ENCODE data around the gene ACP2. TPM values are rescaled to one million over a fixed set of nuclear protein-coding genes. Genes with fewer than 3 reads are reported as not detected.

Gene ACP2
- total and polyA plus RNA-seq, 4 donors, result 40.6 to 74.7 (median 60.8) TPM

DNA sequence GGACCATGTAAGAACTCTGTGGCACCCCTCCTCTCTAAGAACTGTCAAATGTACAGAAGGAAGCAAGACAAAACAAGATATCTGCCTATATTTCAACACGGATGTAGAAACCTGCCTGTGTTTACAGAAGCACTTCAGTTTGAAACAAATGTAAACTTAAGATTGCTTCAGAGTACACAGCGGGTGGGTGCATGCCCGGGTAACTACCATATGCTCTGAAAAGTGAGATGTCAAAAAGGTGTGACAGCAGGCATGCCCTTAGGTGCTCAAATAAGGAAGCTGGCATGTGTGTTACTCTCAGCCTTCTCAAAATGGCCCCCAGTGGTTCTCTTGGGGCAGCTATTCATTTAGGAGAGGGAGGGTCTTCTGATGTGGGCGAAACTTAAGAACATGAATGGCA lies 5.2 kb downstream of the ACP2 start:
- 56 to 74% methylated on average over 4 of the region's 4 CpGs for WGBS, 2 donors
- H3K4me1 ChIP-seq (ENCODE audit: control insufficient read depth in 5 of 5, insufficient read depth in 5 of 5, low read length in 5 of 5), result peaks cover 0 to 13% (median 7%) of the 10 kb centered on the region in 5 donors
- ATAC-seq (ENCODE audit: insufficient read depth, low FRiP score) (peak; percentile 48), DNase-seq (no peak)
- peak overlapping the region in 1 of 2 donors; percentile 68 for H3K27ac ChIP-seq (ENCODE audit: low read depth in 1 of 2, low read length in 1 of 2)
- H3K4me3 ChIP-seq, result no peak overlapping the region
- H3K27me3 ChIP-seq (ENCODE audit: control insufficient read depth in 3 of 3, insufficient read depth in 3 of 3, low read length in 2 of 3), result no peaks in the 10 kb centered on the region
- H3K9ac ChIP-seq (ENCODE audit: insufficient read depth in 1 of 2, low read length in 2 of 2), result no peak overlapping the region
- H3K9me3 ChIP-seq (ENCODE audit: control insufficient read depth in 4 of 4, insufficient read depth in 3 of 4, low read length in 3 of 4), result no peaks in the 10 kb centered on the region
- TF ChIP-seq, protein P1, sequence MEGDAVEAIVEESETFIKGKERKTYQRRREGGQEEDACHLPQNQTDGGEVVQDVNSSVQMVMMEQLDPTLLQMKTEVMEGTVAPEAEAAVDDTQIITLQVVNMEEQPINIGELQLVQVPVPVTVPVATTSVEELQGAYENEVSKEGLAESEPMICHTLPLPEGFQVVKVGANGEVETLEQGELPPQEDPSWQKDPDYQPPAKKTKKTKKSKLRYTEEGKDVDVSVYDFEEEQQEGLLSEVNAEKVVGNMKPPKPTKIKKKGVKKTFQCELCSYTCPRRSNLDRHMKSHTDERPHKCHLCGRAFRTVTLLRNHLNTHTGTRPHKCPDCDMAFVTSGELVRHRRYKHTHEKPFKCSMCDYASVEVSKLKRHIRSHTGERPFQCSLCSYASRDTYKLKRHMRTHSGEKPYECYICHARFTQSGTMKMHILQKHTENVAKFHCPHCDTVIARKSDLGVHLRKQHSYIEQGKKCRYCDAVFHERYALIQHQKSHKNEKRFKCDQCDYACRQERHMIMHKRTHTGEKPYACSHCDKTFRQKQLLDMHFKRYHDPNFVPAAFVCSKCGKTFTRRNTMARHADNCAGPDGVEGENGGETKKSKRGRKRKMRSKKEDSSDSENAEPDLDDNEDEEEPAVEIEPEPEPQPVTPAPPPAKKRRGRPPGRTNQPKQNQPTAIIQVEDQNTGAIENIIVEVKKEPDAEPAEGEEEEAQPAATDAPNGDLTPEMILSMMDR (IDR thresholded peaks at IDR 0.05; ENCODE audit: control extremely low read depth, extremely low read depth), result no peak
- peaks cover 12 to 53% (median 31%) of the 10 kb centered on the region in 4 donors for H3K36me3 ChIP-seq (ENCODE audit: control insufficient read depth in 4 of 4, insufficient read depth in 4 of 4, low read length in 4 of 4)

DNA sequence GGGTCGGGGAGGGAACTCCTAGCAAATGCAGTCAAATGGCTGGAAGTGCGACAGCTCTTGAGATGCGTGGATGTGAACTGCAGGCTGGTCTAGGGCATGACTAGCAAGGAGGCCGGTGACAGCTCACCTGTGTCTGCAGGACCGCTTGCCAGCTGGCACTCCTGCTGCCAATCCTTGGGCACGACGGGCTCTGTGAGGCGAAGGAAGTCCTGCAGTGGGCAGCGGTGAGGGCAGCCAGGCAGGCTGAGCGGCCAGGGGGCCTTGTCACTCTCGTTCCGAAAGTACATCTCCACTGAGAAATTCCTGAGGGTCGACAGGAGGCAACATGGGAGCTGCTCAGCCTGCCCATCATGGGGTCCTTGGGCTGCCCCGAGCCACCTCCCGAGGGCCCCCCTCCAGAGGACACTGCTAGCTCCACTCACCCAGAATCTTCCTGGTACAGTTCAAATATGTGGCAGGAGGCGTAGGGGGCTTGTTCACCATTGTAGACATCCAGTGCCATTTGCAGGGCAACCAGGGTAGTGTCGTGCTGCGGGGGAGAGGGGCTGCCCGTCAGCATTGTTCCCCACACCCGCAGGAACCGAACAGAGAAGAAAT lies 5.9 kb downstream of the ACP2 start:
- WGBS, 2 donors, result 88 to 95% methylated on average over 21 of the region's 21 CpGs
- no peak overlapping the region for H3K9ac ChIP-seq (ENCODE audit: insufficient read depth in 1 of 2, low read length in 2 of 2)
- ATAC-seq (ENCODE audit: insufficient read depth, low FRiP score) (no peak), DNase-seq (no peak)
- H3K27me3 ChIP-seq (ENCODE audit: control insufficient read depth in 3 of 3, insufficient read depth in 3 of 3, low read length in 2 of 3), result no peaks in the 10 kb centered on the region
- peaks cover 0 to 10% (median 3%) of the 10 kb centered on the region in 5 donors for H3K4me1 ChIP-seq (ENCODE audit: control insufficient read depth in 5 of 5, insufficient read depth in 5 of 5, low read length in 5 of 5)
- H3K4me3 ChIP-seq, result no peak overlapping the region
- peak overlapping the region; percentile 41 to 68 for H3K27ac ChIP-seq (ENCODE audit: low read depth in 1 of 2, low read length in 1 of 2)
- H3K9me3 ChIP-seq (ENCODE audit: control insufficient read depth in 4 of 4, insufficient read depth in 3 of 4, low read length in 3 of 4), result no peaks in the 10 kb centered on the region
- H3K36me3 ChIP-seq (ENCODE audit: control insufficient read depth in 4 of 4, insufficient read depth in 4 of 4, low read length in 4 of 4), result peaks cover 17 to 55% (median 33%) of the 10 kb centered on the region in 4 donors
- TF ChIP-seq, protein P1 (IDR thresholded peaks at IDR 0.05; ENCODE audit: control extremely low read depth, extremely low read depth), result no peak

DNA sequence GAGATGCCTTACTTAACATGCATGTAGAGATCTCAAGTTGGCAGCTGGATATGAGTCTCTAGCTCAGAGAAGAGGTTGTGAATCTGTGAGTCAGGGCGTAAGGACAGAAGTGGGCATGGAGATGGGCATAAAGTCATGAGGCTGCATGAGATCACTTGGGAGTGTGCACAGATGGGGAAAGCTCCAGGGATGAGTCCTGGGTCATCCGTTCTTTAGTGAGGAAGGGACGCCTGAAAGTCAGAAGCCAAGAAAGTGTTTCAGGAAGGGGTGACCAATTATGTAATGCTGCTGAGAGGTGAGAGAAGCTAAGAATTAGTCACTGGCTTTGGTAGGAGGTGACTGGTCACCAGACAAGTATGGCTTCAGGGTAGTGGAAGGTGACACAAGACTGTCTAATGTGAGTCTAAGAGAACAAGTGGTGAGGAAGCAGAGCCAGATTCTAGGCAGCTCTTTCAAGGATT lies 6.7 kb downstream of the ACP2 start:
- Histone ChIP-seq H3K9ac (ENCODE audit: insufficient read depth in 1 of 2, low read length in 2 of 2) (no peak overlapping the region), H3K9me3 (ENCODE audit: control insufficient read depth in 4 of 4, insufficient read depth in 3 of 4, low read length in 3 of 4) (no peaks in the 10 kb centered on the region), H3K27ac (ENCODE audit: low read depth in 1 of 2, low read length in 1 of 2) (peak overlapping the region; percentile 41 to 42), H3K36me3 (ENCODE audit: control insufficient read depth in 4 of 4, insufficient read depth in 4 of 4, low read length in 4 of 4) (peaks cover 18 to 54% (median 30%) of the 10 kb centered on the region in 4 donors), H3K4me1 (ENCODE audit: control insufficient read depth in 5 of 5, insufficient read depth in 5 of 5, low read length in 5 of 5) (peaks cover 0 to 4% (median 0%) of the 10 kb centered on the region in 5 donors), H3K27me3 (ENCODE audit: control insufficient read depth in 3 of 3, insufficient read depth in 3 of 3, low read length in 2 of 3) (no peaks in the 10 kb centered on the region), H3K4me3 (no peak overlapping the region)
- 83 to 90% methylated on average over 3 of the region's 3 CpGs for WGBS, 2 donors
- no peak for DNase-seq
- TF ChIP-seq, protein P1 (IDR thresholded peaks at IDR 0.05; ENCODE audit: control extremely low read depth, extremely low read depth), result no peak
- ATAC-seq (ENCODE audit: insufficient read depth, low FRiP score), result peak; percentile 30

Measured in lung (tissue), 12 donors.